22Rv1 (cell line): ENCODE results near the gene LRRC17.

Experiments used
- CTCF ChIP-seq: fragments of 450-650 bp; IDR thresholded peaks from 2 replicates; pipeline ENCODE4 v1.5.1; 2017; ENCODE audit warnings: mild to moderate bottlenecking
- ZFX ChIP-seq: fragments of 450-650 bp; IDR thresholded peaks from 2 replicates; pipeline ENCODE4 v1.6.1; 2017; ENCODE audit warnings: antibody characterized with exemption, borderline replicate concordance

- no peak for TF ChIP-seq CTCF
- no peak for TF ChIP-seq ZFX
Observed at GRCh38 chr7:102982235-102982634, 69.4 kb downstream of the LRRC17 start.
